ENCODE measurements around the gene MEIS3. TPM values are rescaled to one million over a fixed set of nuclear protein-coding genes. Genes with fewer than 3 reads are reported as not detected.

MEIS3 gene
- total RNA-seq, 6 experiments from 2014 or later: 34.1 to 50.3 (median 46.3) TPM

- Mint-ChIP-seq H3K27me3 (ENCODE audit: insufficient read depth) (peaks cover 18% of the 10 kb centered on the region), H3K36me3 (ENCODE audit: low read depth) (peaks cover 3% of the 10 kb centered on the region; the same call in 1 of the 2 replicates), H3K9me3 (peaks cover 18% of the 10 kb centered on the region), H3K4me1 (ENCODE audit: low read depth) (no peaks in the 10 kb centered on the region), H3K4me3 (no peak overlapping the region), H3K27ac (no peak overlapping the region)
- DNase-seq: no peak
- TF ChIP-seq, protein P1, sequence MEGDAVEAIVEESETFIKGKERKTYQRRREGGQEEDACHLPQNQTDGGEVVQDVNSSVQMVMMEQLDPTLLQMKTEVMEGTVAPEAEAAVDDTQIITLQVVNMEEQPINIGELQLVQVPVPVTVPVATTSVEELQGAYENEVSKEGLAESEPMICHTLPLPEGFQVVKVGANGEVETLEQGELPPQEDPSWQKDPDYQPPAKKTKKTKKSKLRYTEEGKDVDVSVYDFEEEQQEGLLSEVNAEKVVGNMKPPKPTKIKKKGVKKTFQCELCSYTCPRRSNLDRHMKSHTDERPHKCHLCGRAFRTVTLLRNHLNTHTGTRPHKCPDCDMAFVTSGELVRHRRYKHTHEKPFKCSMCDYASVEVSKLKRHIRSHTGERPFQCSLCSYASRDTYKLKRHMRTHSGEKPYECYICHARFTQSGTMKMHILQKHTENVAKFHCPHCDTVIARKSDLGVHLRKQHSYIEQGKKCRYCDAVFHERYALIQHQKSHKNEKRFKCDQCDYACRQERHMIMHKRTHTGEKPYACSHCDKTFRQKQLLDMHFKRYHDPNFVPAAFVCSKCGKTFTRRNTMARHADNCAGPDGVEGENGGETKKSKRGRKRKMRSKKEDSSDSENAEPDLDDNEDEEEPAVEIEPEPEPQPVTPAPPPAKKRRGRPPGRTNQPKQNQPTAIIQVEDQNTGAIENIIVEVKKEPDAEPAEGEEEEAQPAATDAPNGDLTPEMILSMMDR (IDR thresholded peaks at IDR 0.05): no peak
These were observed 40.1 kb upstream of the MEIS3 start for GRCh38 chr19:47459477-47459876.

DNA sequence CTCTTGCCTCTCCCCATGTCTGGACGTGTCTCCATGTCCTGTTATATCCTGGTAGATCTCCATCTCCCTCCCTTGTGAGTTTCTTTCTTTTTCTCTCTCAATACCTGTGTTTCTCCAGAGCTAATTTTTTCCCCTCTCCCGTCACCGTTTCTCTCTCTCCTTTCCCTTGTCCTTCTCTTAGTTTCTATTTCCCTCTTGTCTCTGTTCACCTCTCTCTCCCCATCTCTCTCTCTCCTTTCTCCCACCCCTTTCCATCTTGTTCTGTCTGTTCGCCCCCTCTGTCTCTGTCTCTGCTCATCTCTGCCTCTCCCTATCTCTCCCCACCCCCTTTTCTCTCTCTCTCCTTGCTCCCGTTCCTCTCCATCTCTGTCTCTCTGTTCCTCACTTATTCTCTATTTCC is 39.3 kb upstream of the MEIS3 start:
- Mint-ChIP-seq H3K27me3 (ENCODE audit: insufficient read depth) (peaks cover 20% of the 10 kb centered on the region), H3K27ac (no peak overlapping the region), H3K4me3 (no peak overlapping the region), H3K9me3 (peaks cover 18% of the 10 kb centered on the region), H3K4me1 (ENCODE audit: low read depth) (no peaks in the 10 kb centered on the region), H3K36me3 (ENCODE audit: low read depth) (peaks cover 3% of the 10 kb centered on the region; the same call in 1 of the 2 replicates)
- TF ChIP-seq, protein P1 (IDR thresholded peaks at IDR 0.05): no peak
- DNase-seq: no peak

GRCh38 chr19:47456721-47457474 is 37.6 kb upstream of the MEIS3 start:
- Mint-ChIP-seq H3K9me3 (peaks cover 18% of the 10 kb centered on the region), H3K27ac (no peak overlapping the region), H3K4me3 (no peak overlapping the region), H3K36me3 (ENCODE audit: low read depth) (peaks cover 3% of the 10 kb centered on the region; the same call in 1 of the 2 replicates), H3K27me3 (ENCODE audit: insufficient read depth) (peaks cover 15% of the 10 kb centered on the region), H3K4me1 (ENCODE audit: low read depth) (no peaks in the 10 kb centered on the region)
- no peak for DNase-seq
- TF ChIP-seq, protein P1 (IDR thresholded peaks at IDR 0.05): no peak

GRCh38 chr19:47450478-47450877 is 31.2 kb upstream of the MEIS3 start:
- H3K4me3 Mint-ChIP-seq: no peak overlapping the region

DNA sequence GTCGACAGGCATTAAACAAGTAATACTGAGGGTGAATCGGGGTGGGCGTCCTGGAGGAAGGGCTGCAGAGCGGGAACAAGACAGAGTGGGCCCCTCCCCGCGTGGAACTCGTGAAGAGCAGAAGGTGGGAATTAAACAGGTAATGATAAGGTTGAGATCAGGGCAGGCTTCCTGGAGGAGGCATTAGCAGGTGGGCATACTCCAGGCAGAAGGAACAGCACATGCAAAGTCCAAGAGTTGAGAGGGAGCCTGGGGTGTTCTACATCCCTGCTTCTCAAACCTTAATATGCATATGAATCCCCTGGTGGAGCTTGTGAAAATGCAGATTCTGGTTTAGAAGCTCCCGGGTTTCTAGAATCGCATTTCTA is 29.0 kb upstream of the MEIS3 start:
- H3K36me3 Mint-ChIP-seq (ENCODE audit: low read depth): no peaks in the 10 kb centered on the region; the same call in 1 of the 2 replicates
- TF ChIP-seq, protein P1 (IDR thresholded peaks at IDR 0.05): no peak
- peaks cover 49% of the 10 kb centered on the region for H3K27me3 Mint-ChIP-seq (ENCODE audit: insufficient read depth)
- no peak overlapping the region for H3K27ac Mint-ChIP-seq
- no peak overlapping the region for H3K4me3 Mint-ChIP-seq
- no peaks in the 10 kb centered on the region; the same call in 1 of the 2 replicates for H3K9me3 Mint-ChIP-seq
- peaks cover 7% of the 10 kb centered on the region for H3K4me1 Mint-ChIP-seq (ENCODE audit: low read depth)
- no peak for DNase-seq

More at GRCh38 chr19:47450478-47450877, 31.2 kb upstream of the MEIS3 start:
- Mint-ChIP-seq H3K27me3 (ENCODE audit: insufficient read depth) (peaks cover 40% of the 10 kb centered on the region), H3K27ac (no peak overlapping the region), H3K4me1 (ENCODE audit: low read depth) (peaks cover 6% of the 10 kb centered on the region), H3K9me3 (peaks cover 8% of the 10 kb centered on the region), H3K36me3 (ENCODE audit: low read depth) (peaks cover 2% of the 10 kb centered on the region; the same call in 1 of the 2 replicates)
- no peak for DNase-seq
- TF ChIP-seq, protein P1 (IDR thresholded peaks at IDR 0.05): no peak

All from HFFc6 (cell line).